GM12892 (cell line): ENCODE results near the gene PRM3.

ENCODE experiments used
- POLR2A ChIP-seq: IDR thresholded peaks from 2 replicates; pipeline ENCODE4 v1.6.1; 2011; ENCODE audit warnings: low read depth, low read length, control low read depth
- POLR2AphosphoS5 ChIP-seq: IDR thresholded peaks from 2 replicates; pipeline ENCODE4 v1.6.1; 2011; ENCODE audit warnings: low read depth, low read length, control low read depth

GRCh38 chr16:11231367-11231970 is 42.0 kb downstream of the PRM3 start:
- TF ChIP-seq POLR2A: no peak
- TF ChIP-seq POLR2AphosphoS5: no peak
